ENCODE measurements around the gene PIERCE2.
"Not testable (repeated sequence)": the region's sequence is repeated elsewhere in the genome, so short reads cannot be mapped to it uniquely, and the experiment has no call there.

Gene PIERCE2

GRCh38 chr15:55401786-55402246, 6.5 kb upstream of the PIERCE2 start:
- DNase-seq (ENCODE audit: low read depth), result no peak
- no peak for TF ChIP-seq CTCF (IDR thresholded peaks at IDR 0.05; ENCODE audit: control insufficient read depth, insufficient read depth, low read depth, low read length, missing control alignments)

GRCh38 chr15:55402707-55403106, 5.6 kb upstream of the PIERCE2 start:
- no peak for TF ChIP-seq CTCF (IDR thresholded peaks at IDR 0.05; ENCODE audit: control insufficient read depth, insufficient read depth, low read depth, low read length, missing control alignments)
- DNase-seq (ENCODE audit: low read depth), result no peak
- H3K4me3 ChIP-seq (ENCODE audit: control insufficient read depth, low read depth, low read length), result no peak overlapping the region

More at GRCh38 chr15:55401786-55402246, 6.5 kb upstream of the PIERCE2 start:
- no peak overlapping the region for H3K4me3 ChIP-seq (ENCODE audit: control insufficient read depth, low read depth, low read length)

- H3K4me3 ChIP-seq (ENCODE audit: control insufficient read depth, low read depth, low read length), result no peak overlapping the region
- no peak for DNase-seq (ENCODE audit: low read depth)
Measured at GRCh38 chr15:55403531-55403930, 4.8 kb upstream of the PIERCE2 start.

GRCh38 chr15:55407498-55408011, 740 bp upstream of the PIERCE2 start:
- DNase-seq (ENCODE audit: low read depth), result no peak
- TF ChIP-seq CTCF (IDR thresholded peaks at IDR 0.05; ENCODE audit: control insufficient read depth, insufficient read depth, low read depth, low read length, missing control alignments), result no peak
- peak overlapping the region; percentile 83 for H3K4me3 ChIP-seq (ENCODE audit: control insufficient read depth, low read depth, low read length)

More at GRCh38 chr15:55403531-55403930, 4.8 kb upstream of the PIERCE2 start:
- no peak for TF ChIP-seq CTCF (IDR thresholded peaks at IDR 0.05; ENCODE audit: control insufficient read depth, insufficient read depth, low read depth, low read length, missing control alignments)

GRCh38 chr15:55408976-55409375, 681 bp downstream of the PIERCE2 start:
- H3K4me3 ChIP-seq (ENCODE audit: control insufficient read depth, low read depth, low read length), result peak overlapping the region; percentile 83
- not testable (repeated sequence) for DNase-seq (ENCODE audit: low read depth)

- H3K4me3 ChIP-seq (ENCODE audit: control insufficient read depth, low read depth, low read length); DNase-seq (ENCODE audit: low read depth): not testable (repeated sequence)
Measured at GRCh38 chr15:55417678-55418077, 9.4 kb downstream of the PIERCE2 start.

- TF ChIP-seq CTCF (IDR thresholded peaks at IDR 0.05; ENCODE audit: control insufficient read depth, insufficient read depth, low read depth, low read length, missing control alignments), result no peak
- no peak overlapping the region for H3K4me3 ChIP-seq (ENCODE audit: control insufficient read depth, low read depth, low read length)
- no peak for DNase-seq (ENCODE audit: low read depth)
Measured at GRCh38 chr15:55420171-55420866, 12.0 kb downstream of the PIERCE2 start.
